ENCODE results near the gene CRYBG2.

- no peak for TF ChIP-seq EP300 (IDR thresholded peaks at IDR 0.05)
- TF ChIP-seq POLR2AphosphoS5 (IDR thresholded peaks at IDR 0.05): no peak
These were observed 8.2 kb downstream of the CRYBG2 start for GRCh38 chr1:26345718-26346117.
